ENCODE measurements around the gene ME3.

ME3 gene
- total RNA-seq, result 8.8 to 52.3 (median 19.6) reads per million in 18 experiments

GRCh38 chr11:86672007-86672621 is at the start of gene ME3:
Gene ME3, minus strand, starts transcription at chr11:86672616.
- peak; percentile 82 to 94 for DNase-seq

GRCh38 chr11:86722006-86722405 is 49.6 kb upstream of the ME3 start:
- no peak for DNase-seq

- no peak for DNase-seq
Measured at GRCh38 chr11:86720546-86720945, 48.1 kb upstream of the ME3 start.

- DNase-seq, result no peak
Measured at GRCh38 chr11:86719781-86720463, 47.5 kb upstream of the ME3 start.

GRCh38 chr11:86718999-86719398 is 46.6 kb upstream of the ME3 start:
- DNase-seq, result no peak

- DNase-seq, result no peak
Measured at GRCh38 chr11:86718521-86718920, 46.1 kb upstream of the ME3 start.

- no peak for DNase-seq
Measured at GRCh38 chr11:86717817-86718501, 45.5 kb upstream of the ME3 start.

GRCh38 chr11:86715611-86716010 is 43.2 kb upstream of the ME3 start:
- DNase-seq, result no peak

- DNase-seq, result no peak
Measured at GRCh38 chr11:86713552-86713951, 41.1 kb upstream of the ME3 start.

GRCh38 chr11:86710936-86711335 is 38.5 kb upstream of the ME3 start:
- no peak for DNase-seq

- DNase-seq, result no peak
Measured at GRCh38 chr11:86708669-86709068, 36.3 kb upstream of the ME3 start.

- DNase-seq, result no peak
Measured at GRCh38 chr11:86706338-86707131, 34.1 kb upstream of the ME3 start.

GRCh38 chr11:86704710-86705109 is 32.3 kb upstream of the ME3 start:
- DNase-seq, result peak in 1 of 2 donors; percentile 28

GRCh38 chr11:86703987-86704386 is 31.6 kb upstream of the ME3 start:
- peak; percentile 74 to 79 for DNase-seq

- no peak for DNase-seq
Measured at GRCh38 chr11:86702220-86702983, 30.0 kb upstream of the ME3 start.

- DNase-seq, result no peak
Measured at GRCh38 chr11:86699040-86699791, 26.8 kb upstream of the ME3 start.

GRCh38 chr11:86698639-86699038 is 26.2 kb upstream of the ME3 start:
- no peak for DNase-seq

- no peak for DNase-seq
Measured at GRCh38 chr11:86696451-86696850, 24.0 kb upstream of the ME3 start.

- no peak for DNase-seq
Measured at GRCh38 chr11:86696004-86696403, 23.6 kb upstream of the ME3 start.

GRCh38 chr11:86695373-86695772 is 23.0 kb upstream of the ME3 start:
- DNase-seq, result no peak

GRCh38 chr11:86693518-86693917 is 21.1 kb upstream of the ME3 start:
- DNase-seq, result no peak

GRCh38 chr11:86692746-86693145 is 20.3 kb upstream of the ME3 start:
- no peak for DNase-seq

Measured in inflammatory macrophage (primary cell).